ENCODE results near the gene BCR.

DNA sequence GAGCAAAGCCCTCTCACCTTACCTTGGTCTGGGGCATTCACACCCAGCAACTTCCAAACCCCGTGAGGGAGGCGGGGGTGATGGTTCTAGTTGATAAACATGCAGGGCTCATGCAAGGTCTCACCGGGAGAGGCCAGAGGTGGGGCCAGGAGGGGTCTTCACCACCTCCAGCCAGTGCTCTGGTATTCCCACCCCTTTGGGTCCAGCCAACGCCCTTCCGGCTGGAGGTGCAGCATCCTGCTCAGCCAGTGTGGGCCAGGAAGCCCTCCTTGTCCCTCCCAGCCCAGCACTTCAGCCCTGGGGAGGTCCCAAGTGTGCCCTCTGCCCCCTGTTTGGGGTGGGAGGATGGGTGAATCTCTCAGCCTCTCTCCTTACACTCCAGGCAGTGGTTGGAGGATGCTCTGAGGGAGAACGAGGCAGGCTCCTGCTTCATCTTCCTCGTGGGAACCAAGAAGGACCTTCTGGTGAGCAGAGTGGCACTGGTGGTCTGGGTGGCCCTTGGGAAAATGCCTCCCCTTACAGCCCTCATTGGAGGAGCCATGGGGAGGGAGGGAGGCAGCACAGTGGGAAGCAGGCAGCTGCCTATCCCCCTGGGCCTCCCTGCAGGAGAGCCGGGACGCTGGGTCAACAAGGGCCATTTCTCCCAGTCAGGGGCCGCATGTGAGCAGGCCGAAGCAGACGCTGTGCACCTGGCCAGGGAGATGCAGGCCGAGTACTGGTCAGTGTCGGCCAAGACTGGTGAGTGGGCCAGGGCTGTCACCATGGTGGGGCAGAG lies 21.6 kb upstream of the BCR start:
- TF ChIP-seq POLR2A (IDR thresholded peaks at IDR 0.05) = no peak
- no peak for TF ChIP-seq CTCF (IDR thresholded peaks at IDR 0.05)
- no peak for TF ChIP-seq EP300 (IDR thresholded peaks at IDR 0.05)
